Endothelial cell of umbilical vein (primary cell): ENCODE data around the gene GUCY2D. TPM values are rescaled to one million over a fixed set of nuclear protein-coding genes. Genes with fewer than 3 reads are reported as not detected.

Experiments used
- BruUV-seq: library from RNA; stranded (reverse); fragments of 400-500 nt; replicated peaks from 2 replicates; lab custom pipeline; 2021; lab: Mats Ljungman, UMichigan
- CTCF ChIA-PET: fragments of 300-600, 350-600 bp; sonication (Branson Sonifier 250); formaldehyde crosslinking; loops from one replicate; lab custom pipeline; 2021; ENCODE audit warnings: antibody characterized with exemption, inconsistent platforms; lab: Charles Lee
- POLR2A ChIA-PET: fragments of 300-600, 350-600 bp; sonication (Branson Sonifier 250); formaldehyde crosslinking; loops from one replicate; lab custom pipeline; 2021; ENCODE audit warnings: antibody characterized with exemption, inconsistent platforms; lab: Charles Lee
- DNase-seq: peaks from one replicate; pipeline ENCODE4 v3.0.0-alpha.2; 2011; ENCODE audit warnings: low read depth, low spot score
- FAIRE-seq: peaks from 2 replicates; lab custom pipeline; 2011; peaks lifted over from hg19 to GRCh38; lab: Jason Lieb, UNC
- H2AFZ ChIP-seq: 2 replicates; pipeline ENCODE4 v1.6.0; 2012; ENCODE audit warnings: low read depth, low read length, control low read depth, inconsistent platforms
- H3K27ac ChIP-seq: 2 replicates; pipeline ENCODE4 v1.5.1; 2011; ENCODE audit warnings: low read depth, mild to moderate bottlenecking, control low read depth, low read length, moderate library complexity; ENCODE audit not compliant: insufficient read depth
- H3K27me3 ChIP-seq, 2 experiments: 2 replicates each; pipeline versions ENCODE4 v1.6.0 to v1.6.1; 2011; ENCODE audit warnings: low read length in 2 of 2, mixed read lengths in 1 of 2; ENCODE audit not compliant: control insufficient read depth in 2 of 2, insufficient read depth in 2 of 2
- H3K36me3 ChIP-seq, 2 experiments: 2 replicates in 1 of 2; 3 replicates in 1 of 2; pipeline ENCODE4 v1.5.1; 2011; ENCODE audit warnings: low read length in 2 of 2, mild to moderate bottlenecking in 1 of 2, moderate library complexity in 1 of 2; ENCODE audit not compliant: control insufficient read depth in 2 of 2, insufficient read depth in 2 of 2; ENCODE audit errors: extremely low read depth in 1 of 2
- H3K4me1 ChIP-seq: 3 replicates; pipeline ENCODE4 v1.5.1; 2011; ENCODE audit warnings: mild to moderate bottlenecking, low read length; ENCODE audit not compliant: control insufficient read depth, insufficient read depth; ENCODE audit errors: extremely low read depth
- H3K4me2 ChIP-seq: 2 replicates; pipeline ENCODE4 v1.6.1; 2011; ENCODE audit warnings: low read length, control low read depth, mixed read lengths; ENCODE audit not compliant: insufficient read depth
- H3K4me3 ChIP-seq, 3 experiments: fragments of 200-600 bp in 1 of 3; sonication (generic), shearing (Covaris generic) in 1 of 3; replicated peaks in 1 of 3; 2 replicates each; pipeline ENCODE4 v1.5.1; 2011 to 2016; ENCODE audit warnings: control low read depth in 3 of 3, low read length in 3 of 3, mild to moderate bottlenecking in 2 of 3, inconsistent platforms in 1 of 3, low read depth in 1 of 3, moderate library complexity in 1 of 3; ENCODE audit not compliant: insufficient read depth in 1 of 3
- H3K79me2 ChIP-seq: 2 replicates; pipeline ENCODE4 v1.6.0; 2012; ENCODE audit warnings: low read length, inconsistent platforms; ENCODE audit not compliant: control insufficient read depth, insufficient read depth
- H3K9ac ChIP-seq: replicated peaks from 2 replicates; pipeline ENCODE3; 2011; ENCODE audit warnings: low read length, control low read depth; ENCODE audit not compliant: insufficient read depth; ENCODE audit errors: extremely low read depth
- H3K9me1 ChIP-seq: replicated peaks from 3 replicates; pipeline ENCODE4 v1.6.0; 2011; ENCODE audit warnings: mild to moderate bottlenecking, low read length; ENCODE audit not compliant: control insufficient read depth, insufficient read depth; ENCODE audit errors: extremely low read depth
- H3K9me3 ChIP-seq: replicated peaks from 2 replicates; pipeline ENCODE4 v1.5.1; 2012; ENCODE audit warnings: low read length, inconsistent platforms; ENCODE audit not compliant: control insufficient read depth, insufficient read depth
- H4K20me1 ChIP-seq: replicated peaks from 2 replicates; pipeline ENCODE3; 2011; ENCODE audit warnings: mild to moderate bottlenecking, low read length; ENCODE audit not compliant: control insufficient read depth, insufficient read depth; ENCODE audit errors: extremely low read depth
- CTCF ChIP-seq, 2 donors: IDR thresholded peaks; 1 replicate in 1 of 2; 2 replicates in 1 of 2; pipeline ENCODE4 v1.5.1; 2011; ENCODE audit warnings: low read length in 2 of 2, mild to moderate bottlenecking in 2 of 2, moderate library complexity in 2 of 2, control low read depth in 1 of 2, inconsistent platforms in 1 of 2, low read depth in 1 of 2; ENCODE audit not compliant: insufficient read depth in 1 of 2; ENCODE audit errors: extremely low read depth in 1 of 2
- EZH2 ChIP-seq: IDR thresholded peaks from 2 replicates; pipeline ENCODE4 v1.6.1; 2012; ENCODE audit warnings: borderline replicate concordance, low read depth, mild to moderate bottlenecking, moderate library complexity, low read length, inconsistent platforms; ENCODE audit not compliant: severe bottlenecking
- FOS ChIP-seq: IDR thresholded peaks from 2 replicates; pipeline ENCODE4 v1.6.1; 2011; ENCODE audit warnings: mild to moderate bottlenecking, low read length, moderate library complexity, borderline replicate concordance; ENCODE audit not compliant: insufficient read depth
- GATA2 ChIP-seq: IDR thresholded peaks from 2 replicates; pipeline ENCODE4 v1.7.0; 2011; ENCODE audit warnings: low read depth, mild to moderate bottlenecking, moderate library complexity, mixed read lengths, low read length; ENCODE audit not compliant: insufficient read length, insufficient read depth
- JUN ChIP-seq: IDR thresholded peaks from 2 replicates; pipeline ENCODE4 v1.6.1; 2011; ENCODE audit warnings: borderline replicate concordance, low read depth; ENCODE audit not compliant: insufficient read length, insufficient read depth
- MAX ChIP-seq: IDR thresholded peaks from 2 replicates; pipeline ENCODE4 v1.6.1; 2011; ENCODE audit not compliant: insufficient read depth, insufficient read length
- MYC ChIP-seq: IDR thresholded peaks from one replicate; pipeline ENCODE4 v1.6.1; 2011; ENCODE audit warnings: mild to moderate bottlenecking, low read depth, low read length
- POLR2A ChIP-seq: IDR thresholded peaks from 2 replicates; pipeline ENCODE4 v1.6.1; 2012; ENCODE audit warnings: low read depth, mild to moderate bottlenecking, control low read depth, low read length
- POLR2AphosphoS5 ChIP-seq: IDR thresholded peaks from 2 replicates; pipeline ENCODE4 v1.6.1; 2012; ENCODE audit warnings: low read depth, mild to moderate bottlenecking, control low read depth, low read length, moderate library complexity; ENCODE audit not compliant: insufficient read depth
- dilution Hi-C: fragments of 300-500 bp; cut with MboI; formaldehyde crosslinking; loops from one replicate; pipeline ENCODE4 v1.15.0; 2019; ENCODE audit warnings: low sequenced_read_pairs; ENCODE audit not compliant: extremely low pct_ligation_motif_present
- intact Hi-C: fragments of 100-400 bp; cut with micrococcal nuclease; formaldehyde crosslinking; loops from one replicate; pipeline ENCODE4 v1.10.0; 2022
- polyA plus RNA-seq, 4 experiments: library from polyadenylated mRNA; depleted of rRNA in 3 of 4; stranded (reverse) in 3 of 4; unstranded in 1 of 4; fragments of >200 nt; gene quantifications; 2 replicates each; pipeline versions ENCODE4 v1.2.1 to v1.2.3, GENCODE V29; 2011 to 2012; ENCODE audit warnings: missing spikeins in 1 of 4
- total RNA-seq: library from RNA; stranded (reverse); gene quantifications from 2 replicates; pipeline ENCODE4 v1.2.3, GENCODE V29; 2021

Gene GUCY2D
- total and polyA plus RNA-seq, 2 donors (not counting 3 experiments of a cell fraction or from before 2014, with no cell fraction given): not detected

DNA sequence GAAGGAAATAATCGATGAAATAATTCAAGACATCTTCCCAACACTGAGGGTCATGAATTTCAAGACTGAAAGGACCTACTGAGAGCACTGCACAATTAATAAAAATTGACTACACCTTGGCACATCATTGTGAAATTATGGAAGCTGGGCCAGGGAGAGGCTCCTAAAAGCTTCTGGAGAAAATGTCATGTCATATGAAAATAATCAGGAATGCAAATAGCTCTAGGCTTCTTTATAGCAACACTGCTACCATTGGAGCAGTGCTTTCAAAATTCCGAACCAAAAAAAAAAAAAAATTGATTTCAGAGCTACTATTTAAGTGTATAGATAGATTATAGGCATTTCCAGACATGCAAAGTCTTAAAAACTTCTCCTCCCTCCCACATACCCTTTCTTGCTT lies 30.0 kb downstream of the GUCY2D start:
- TF ChIP-seq EZH2 (no peak), JUN (no peak), MAX (no peak), POLR2AphosphoS5 (no peak), MYC (no peak), POLR2A (no peak), CTCF (IDR thresholded peaks at IDR 0.05; ENCODE audit: extremely low read depth in 1 of 2, insufficient read depth in 1 of 2, low read depth in 1 of 2, low read length in 2 of 2) (no peak), GATA2 (no peak), FOS (no peak)
- H3K4me2 ChIP-seq: no peak overlapping the region
- no peaks in the 10 kb centered on the region for H3K9me3 ChIP-seq
- H3K4me1 ChIP-seq: no peaks in the 10 kb centered on the region
- no peaks in the 10 kb centered on the region for H3K79me2 ChIP-seq
- no TSS peak for BruUV-seq
- ChIA-PET POLR2A (no interaction called here), CTCF (interaction anchor here (0.6 to 2.3 kb wide), 4 partner anchors 9 to 42 kb away, joined by 3 to 12 read pairs (median 4); no protein-coding TSS in a partner anchor)
- intact Hi-C loops (no loop called here), dilution Hi-C loops (no loop called here)
- H4K20me1 ChIP-seq: no peaks in the 10 kb centered on the region
- H3K27ac ChIP-seq: no peak overlapping the region
- no peak overlapping the region for H3K4me3 ChIP-seq
- no peak overlapping the region for H3K9ac ChIP-seq
- no peaks in the 10 kb centered on the region for H3K9me1 ChIP-seq
- DNase-seq (no peak), FAIRE-seq (no peak)
- peaks cover 9 to 15% of the 10 kb centered on the region in 2 experiments for H3K27me3 ChIP-seq
- no peak overlapping the region for H2AFZ ChIP-seq
- H3K36me3 ChIP-seq: no peaks in the 10 kb centered on the region
